Activated CD4-positive, alpha-beta T cell treated with anti-CD3 and anti-CD28 coated beads for 24 hours (primary cell): ENCODE results near the gene IER3.
"Not testable (repeated sequence)": the region's sequence is repeated elsewhere in the genome, so short reads cannot be mapped to it uniquely, and the experiment has no call there.

Experiments used
- DNase-seq, 2 donors: peaks; one replicate each; pipeline ENCODE4 v3.0.0-alpha.2; 2020; ENCODE audit warnings: low read depth in 2 of 2

IER3 gene

DNA sequence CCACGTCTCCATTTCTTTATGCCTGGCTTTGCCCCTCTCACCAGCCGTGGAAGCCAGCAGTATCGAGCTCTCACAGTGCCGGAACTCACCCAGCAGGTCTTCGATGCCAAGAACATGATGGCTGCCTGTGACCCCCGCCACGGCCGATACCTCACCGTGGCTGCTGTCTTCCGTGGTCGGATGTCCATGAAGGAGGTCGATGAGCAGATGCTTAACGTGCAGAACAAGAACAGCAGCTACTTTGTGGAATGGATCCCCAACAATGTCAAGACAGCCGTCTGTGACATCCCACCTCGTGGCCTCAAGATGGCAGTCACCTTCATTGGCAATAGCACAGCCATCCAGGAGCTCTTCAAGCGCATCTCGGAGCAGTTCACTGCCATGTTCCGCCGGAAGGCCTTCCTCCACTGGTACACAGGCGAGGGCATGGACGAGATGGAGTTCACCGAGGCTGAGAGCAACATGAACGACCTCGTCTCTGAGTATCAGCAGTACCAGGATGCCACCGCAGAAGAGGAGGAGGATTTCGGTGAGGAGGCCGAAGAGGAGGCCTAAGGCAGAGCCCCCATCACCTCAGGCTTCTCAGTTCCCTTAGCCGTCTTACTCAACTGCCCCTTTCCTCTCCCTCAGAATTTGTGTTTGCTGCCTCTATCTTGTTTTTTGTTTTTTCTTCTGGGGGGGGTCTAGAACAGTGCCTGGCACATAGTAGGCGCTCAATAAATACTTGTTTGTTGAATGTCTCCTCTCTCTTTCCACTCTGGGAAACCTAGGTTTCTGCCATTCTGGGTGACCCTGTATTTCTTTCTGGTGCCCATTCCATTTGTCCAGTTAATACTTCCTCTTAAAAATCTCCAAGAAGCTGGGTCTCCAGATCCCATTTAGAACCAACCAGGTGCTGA is 20.3 kb downstream of the IER3 start:
- DNase-seq, result not testable (repeated sequence)

DNA sequence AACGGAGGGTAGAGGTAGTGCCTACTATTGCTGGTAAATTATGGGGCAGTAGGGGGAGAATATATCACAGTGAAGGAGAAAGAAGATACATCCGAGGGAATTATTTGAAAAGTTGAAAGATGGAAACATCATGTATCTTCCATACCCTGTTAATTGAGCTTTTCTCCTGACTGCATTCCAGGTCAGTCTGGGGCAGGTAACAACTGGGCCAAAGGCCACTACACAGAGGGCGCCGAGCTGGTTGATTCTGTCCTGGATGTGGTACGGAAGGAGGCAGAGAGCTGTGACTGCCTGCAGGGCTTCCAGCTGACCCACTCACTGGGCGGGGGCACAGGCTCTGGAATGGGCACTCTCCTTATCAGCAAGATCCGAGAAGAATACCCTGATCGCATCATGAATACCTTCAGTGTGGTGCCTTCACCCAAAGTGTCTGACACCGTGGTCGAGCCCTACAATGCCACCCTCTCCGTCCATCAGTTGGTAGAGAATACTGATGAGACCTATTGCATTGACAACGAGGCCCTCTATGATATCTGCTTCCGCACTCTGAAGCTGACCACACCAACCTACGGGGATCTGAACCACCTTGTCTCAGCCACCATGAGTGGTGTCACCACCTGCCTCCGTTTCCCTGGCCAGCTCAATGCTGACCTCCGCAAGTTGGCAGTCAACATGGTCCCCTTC is 21.0 kb downstream of the IER3 start:
- DNase-seq, result not testable (repeated sequence)

DNA sequence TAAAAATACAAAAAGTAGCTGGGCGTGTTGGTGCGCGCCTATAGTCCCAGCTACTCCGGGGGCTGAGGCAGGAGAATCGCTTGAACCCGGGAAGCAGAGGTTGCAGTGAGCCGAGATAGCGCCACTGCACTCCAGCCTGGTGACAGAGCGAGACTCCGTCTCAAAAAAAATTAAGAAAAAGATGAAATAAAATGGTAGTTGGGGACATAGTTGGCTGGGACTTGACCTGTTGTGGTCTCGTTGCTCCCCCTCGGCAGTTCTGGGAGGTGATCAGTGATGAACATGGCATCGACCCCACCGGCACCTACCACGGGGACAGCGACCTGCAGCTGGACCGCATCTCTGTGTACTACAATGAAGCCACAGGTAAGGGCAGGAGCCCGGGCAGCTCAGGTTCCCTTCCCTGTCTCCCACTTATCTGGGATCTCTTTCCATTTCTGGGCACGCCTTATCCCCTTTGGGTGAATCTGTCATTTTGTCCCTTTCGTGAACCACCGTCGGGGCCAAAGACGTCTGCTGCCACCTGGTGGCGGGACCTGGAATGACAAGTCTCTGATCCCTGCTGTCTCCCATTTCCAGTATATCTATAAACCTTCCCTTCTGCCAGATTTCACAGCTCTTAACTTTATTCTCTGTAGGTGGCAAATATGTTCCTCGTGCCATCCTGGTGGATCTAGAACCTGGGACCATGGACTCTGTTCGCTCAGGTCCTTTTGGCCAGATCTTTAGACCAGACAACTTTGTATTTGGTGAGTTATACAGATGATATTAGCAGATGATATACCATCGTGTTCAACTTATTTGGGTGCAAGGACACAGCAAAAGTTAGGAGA is 21.9 kb downstream of the IER3 start:
- peak; percentile 75 to 81 for DNase-seq

GRCh38 chr6:30722025-30722279 is 22.4 kb downstream of the IER3 start:
- DNase-seq, result not testable (repeated sequence)

- DNase-seq, result peak; percentile 94 to 97
Measured at GRCh38 chr6:30721198-30722024, 22.9 kb downstream of the IER3 start.

- no peak for DNase-seq
Measured at GRCh38 chr6:30720738-30721197, 23.6 kb downstream of the IER3 start.

DNA sequence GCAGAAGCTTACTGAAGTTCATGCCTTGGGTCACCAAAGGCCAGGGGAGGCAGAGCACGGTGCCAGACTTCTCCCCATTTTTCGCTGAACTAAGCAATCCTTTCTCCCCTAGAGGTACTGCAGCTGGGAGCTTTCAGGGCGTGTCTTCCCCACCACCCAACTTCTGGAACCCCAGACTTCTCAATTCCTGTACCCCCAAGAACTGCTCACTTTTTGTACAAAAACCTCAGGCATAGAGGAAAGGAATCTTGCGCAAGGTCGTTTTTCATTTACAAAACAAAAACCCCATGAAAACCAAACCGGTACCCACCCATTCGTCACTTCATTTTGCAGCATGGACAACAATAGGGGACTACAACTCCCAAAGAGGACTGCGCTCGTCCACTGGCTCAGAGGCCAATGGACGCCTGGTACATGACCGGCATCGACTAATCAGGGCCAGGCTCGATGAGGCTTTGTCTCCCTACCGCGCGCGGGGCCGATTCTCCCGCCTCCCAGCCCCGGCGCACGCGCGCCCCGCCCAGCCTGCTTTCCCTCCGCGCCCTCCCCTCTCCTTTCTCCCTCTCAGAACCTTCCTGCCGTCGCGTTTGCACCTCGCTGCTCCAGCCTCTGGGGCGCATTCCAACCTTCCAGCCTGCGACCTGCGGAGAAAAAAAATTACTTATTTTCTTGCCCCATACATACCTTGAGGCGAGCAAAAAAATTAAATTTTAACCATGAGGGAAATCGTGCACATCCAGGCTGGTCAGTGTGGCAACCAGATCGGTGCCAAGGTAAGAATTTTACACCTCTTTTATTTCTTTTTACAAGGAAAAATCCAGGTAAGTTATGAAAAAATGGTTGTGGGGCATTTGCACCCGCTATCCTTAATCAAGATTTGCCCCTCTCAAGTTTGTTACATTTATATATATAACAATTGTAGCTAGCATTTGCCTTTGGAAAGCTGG is 24.3 kb downstream of the IER3 start, which contains the start of gene TUBB:
TUBB (plus strand) TSS at position 562 of the 947 bp plus-strand sequence; CDS start at position 717, 155 bp downstream.
- DNase-seq, result peak; percentile 91 to 94

- no peak for DNase-seq
Measured at GRCh38 chr6:30719356-30719755, 25.0 kb downstream of the IER3 start.

GRCh38 chr6:30717845-30718720 is 26.3 kb downstream of the IER3 start:
- DNase-seq, result not testable (repeated sequence)

GRCh38 chr6:30717129-30717844 is 27.1 kb downstream of the IER3 start, which contains the start of gene MDC1:
TSS of gene MDC1 (minus strand) at chr6:30717281. CDS start at chr6:30715175, 2,106 bp downstream.
- peak; percentile 97 to 98 for DNase-seq

GRCh38 chr6:30716879-30717128 is 27.5 kb downstream of the IER3 start:
- no peak for DNase-seq

DNA sequence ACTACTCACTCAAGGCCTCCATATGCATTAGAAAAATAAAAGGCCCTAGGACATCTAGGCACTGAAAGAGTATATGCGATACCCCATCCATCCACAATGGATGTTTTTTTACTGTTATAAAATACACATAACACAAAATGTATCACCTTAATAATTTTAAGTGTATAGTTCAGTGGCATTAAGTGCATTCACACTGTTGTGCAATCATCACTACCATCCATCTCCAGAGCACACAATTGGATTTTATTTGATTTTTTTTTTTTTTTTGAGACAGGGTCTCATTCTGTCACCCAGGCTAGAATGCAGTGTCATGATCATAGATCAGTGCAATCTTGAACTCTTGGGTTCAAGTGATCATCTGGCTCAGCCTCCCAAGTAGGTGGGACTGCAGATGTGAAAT is 30.1 kb downstream of the IER3 start:
- DNase-seq, result no peak

GRCh38 chr6:30712441-30712945 is 31.9 kb downstream of the IER3 start:
- DNase-seq, result no peak

- DNase-seq, result no peak
Measured at GRCh38 chr6:30711758-30712380, 32.5 kb downstream of the IER3 start.

GRCh38 chr6:30709101-30709868 is 35.1 kb downstream of the IER3 start:
- DNase-seq, result no peak

- no peak for DNase-seq
Measured at GRCh38 chr6:30707281-30707850, 37.0 kb downstream of the IER3 start.

GRCh38 chr6:30705620-30706019 is 38.7 kb downstream of the IER3 start:
- DNase-seq, result no peak
